HG02840 (cell line): Measurements from ENCODE around the gene MINPP1.
A peak's percentile ranks its signal among the peaks of the same experiment; 100 is the strongest.

Experiments used
- ATAC-seq: cut with Tn5 transposase; IDR thresholded peaks from one replicate; pipeline ENCODE4 v1.9.1; 2021; ENCODE audit warnings: mild to moderate bottlenecking, moderate library complexity, moderate number of reproducible peaks; ENCODE audit not compliant: unreplicated experiment, low FRiP score

Gene MINPP1

DNA sequence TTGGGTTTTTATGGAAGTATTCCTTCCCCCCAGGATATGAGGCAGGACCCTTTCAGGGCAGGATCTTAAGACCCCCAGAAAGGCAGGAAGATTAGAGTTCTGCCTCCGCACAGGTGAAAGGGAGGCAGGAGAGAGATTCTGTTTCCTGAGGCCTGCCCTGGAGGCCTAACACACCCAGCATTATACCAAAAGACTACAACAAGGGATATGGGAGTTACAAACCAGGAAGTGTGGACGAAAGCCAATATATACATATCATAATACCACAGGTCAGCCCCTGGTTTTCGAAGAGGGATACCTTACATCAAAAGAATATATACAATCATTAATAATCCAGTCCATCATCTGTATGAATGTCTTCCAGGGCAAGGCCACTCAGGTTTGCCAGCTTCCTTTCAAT lies 14.2 kb downstream of the MINPP1 start:
- no peak for ATAC-seq

DNA sequence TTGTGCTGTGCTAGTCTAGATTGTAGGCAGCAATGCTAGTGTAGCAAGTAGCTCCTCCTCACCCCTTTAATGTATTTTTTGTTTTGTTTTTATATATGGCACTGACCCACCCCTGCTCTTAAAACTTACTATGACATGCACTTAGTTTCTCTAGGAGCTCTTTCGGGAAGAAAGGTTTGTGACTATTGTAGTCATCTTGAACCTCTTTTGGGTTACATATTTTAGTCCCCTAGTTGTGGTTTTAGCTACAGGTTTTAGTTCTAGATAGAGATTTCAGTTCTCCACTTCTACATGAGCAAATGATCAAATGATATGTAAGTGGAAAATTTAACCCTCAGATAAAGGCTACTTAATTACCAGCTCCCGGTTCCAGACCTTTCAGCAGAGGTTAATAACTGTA lies 14.9 kb downstream of the MINPP1 start:
- ATAC-seq: no peak

DNA sequence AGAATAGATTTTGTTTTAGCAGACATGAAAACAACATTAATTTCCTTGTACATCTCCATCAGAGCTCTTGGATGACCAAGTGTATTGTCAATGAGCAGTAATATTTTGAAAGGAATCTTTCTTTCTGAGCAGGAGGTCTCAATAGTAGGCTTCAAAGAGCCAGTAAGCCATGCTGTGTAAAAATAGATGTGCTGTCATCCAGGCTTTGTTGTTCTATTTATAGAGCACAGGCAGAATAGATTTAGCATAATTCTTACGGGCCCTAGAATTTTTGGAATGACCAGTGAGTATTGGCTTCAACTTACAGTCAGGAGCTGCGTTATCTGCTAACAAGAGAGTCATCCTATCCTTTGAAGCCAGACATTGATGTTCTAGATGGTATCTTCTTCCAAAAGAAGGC lies 19.0 kb downstream of the MINPP1 start:
- ATAC-seq: no peak

DNA sequence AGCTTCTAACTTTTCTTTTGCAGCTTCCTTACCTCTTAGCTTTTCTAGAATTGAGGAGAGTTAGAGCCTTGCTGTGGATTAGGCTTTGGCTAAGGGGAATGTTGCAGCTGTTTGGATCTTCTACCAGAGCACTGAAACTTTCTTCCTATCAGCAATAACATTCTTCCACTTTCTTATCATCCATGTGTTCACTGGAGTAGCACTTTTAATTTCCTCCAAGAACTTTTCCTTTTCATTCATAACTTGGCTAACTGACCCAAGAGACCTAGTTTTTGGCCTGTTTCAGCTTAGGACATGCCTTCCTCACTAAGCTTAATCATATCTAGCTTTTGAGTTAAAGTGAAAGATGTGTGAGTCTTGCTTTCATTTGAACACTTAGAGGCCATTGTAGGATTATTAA lies 19.6 kb downstream of the MINPP1 start:
- no peak for ATAC-seq

DNA sequence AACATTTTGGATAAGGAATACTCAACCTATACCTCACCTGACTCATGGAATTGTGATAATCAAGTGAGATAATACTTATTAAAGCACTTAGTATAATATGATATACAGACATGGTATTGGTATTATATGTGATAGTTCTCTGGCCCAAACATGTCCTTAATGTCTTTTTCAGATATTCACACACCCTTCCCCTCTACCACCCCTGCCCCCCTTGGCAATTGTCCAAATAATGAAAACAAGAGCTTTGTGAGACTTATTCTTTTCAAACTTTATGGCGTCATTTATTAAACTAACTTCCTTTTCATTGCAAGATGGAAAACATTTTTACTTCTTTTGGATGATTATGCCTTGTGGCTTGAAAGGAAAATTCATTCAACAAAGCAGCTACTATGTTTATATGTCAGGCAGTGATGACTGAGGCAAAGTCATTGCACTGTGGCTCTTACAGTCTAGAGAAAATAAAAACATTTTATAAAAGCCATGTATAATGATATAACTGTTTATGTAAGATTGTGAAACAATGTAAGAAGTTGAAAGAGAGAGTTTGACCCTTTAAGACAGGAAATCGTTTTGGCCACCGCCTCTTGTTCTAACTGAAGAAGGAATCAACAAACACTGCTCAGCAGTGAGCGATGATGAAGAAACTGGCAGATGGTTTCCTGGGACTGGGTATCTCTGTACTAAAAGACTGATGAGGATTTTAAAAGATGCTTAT lies 27.4 kb downstream of the MINPP1 start:
- no peak for ATAC-seq

DNA sequence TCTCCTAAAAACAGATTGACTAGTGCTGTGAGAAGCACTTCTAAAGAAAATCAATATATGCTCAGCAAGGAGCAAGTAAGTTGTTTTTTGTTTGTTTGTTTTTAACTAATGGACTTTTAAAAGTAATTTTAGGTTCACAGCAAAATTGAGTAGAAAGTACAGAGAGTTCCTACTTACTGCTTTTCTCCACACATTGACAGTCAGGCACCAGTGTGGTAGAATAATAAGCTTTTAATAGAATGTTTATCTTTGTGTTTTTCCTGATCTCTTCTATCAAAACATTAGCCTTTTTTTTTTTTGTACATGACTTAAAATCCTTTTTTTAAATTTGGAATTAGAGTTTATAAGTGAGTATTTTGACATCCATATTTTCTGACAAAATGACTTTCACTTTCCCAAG lies 28.0 kb downstream of the MINPP1 start:
- no peak for ATAC-seq

DNA sequence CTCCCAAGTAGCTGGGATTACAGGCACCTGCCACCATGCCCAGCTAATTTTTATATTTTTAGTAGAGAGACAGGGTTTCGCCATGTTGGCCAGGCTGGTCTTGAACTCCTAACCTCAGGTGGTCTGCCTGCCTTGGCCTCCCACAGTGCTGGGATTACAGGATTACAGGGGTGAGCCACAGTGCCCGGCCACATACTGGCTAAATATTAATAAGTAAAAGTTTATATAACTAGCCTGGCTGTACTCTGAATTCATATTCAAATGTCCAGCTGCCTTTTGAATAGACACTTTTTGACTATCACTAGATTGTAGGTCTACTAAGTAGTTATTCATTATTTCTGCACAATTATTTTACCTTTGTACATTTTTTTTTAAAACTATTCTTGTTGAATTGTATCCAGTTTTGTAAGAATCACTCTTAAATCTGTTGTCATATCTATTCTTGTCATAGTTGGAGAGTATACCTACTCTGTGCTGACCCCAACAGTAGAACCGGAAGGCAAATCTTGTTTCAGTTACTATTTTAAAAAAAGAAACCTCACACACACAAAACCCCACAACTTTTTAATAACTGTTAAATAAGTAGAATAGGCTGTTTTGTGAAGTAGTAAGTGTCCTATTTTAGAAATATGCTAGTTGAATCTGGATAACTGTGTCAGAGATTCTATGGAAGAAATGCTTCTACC lies 29.6 kb downstream of the MINPP1 start:
- ATAC-seq: peak; percentile 61

DNA sequence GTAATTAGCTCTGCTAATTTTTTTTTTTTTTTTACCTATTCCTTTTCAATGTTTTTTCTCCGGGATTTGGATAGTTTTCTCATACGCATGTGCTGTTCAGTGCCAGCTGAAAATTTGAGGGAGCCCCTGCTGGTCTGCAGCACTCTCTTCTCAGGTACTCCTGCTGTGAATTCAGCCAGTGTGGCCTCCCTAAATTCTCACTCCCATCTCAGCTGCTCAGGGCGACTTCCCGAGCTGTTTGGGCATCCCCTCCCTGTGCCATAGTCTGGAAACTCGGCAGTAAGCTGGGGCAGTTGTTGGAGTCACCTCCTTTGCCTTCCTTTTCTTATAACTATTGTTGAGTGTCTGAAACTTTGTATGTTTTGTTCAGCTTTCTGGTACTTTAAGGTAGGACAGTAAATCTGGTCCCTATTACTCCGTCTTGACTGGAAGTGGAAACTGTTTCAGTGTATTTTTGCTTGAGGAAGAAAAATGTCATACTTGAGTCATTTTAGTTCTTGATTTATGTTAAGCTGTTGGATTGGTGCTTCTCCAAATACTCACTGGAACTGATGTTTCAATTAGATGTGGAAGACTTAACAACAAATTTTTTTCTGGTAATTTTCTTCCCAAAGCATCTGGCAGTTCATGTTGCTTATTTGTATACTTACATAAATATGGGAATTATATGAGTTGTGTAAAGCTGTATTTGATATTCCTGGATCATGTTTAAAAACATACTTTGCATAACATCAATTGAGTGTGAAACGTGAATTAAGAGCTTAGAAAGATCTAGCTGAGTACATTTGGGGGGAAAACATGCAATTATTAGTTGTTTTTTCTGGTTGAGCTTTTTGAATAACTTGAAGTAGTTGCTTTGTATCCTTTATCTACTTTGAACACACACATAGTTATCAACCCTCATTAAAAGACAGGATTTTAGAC lies 33.7 kb downstream of the MINPP1 start:
- ATAC-seq: no peak

DNA sequence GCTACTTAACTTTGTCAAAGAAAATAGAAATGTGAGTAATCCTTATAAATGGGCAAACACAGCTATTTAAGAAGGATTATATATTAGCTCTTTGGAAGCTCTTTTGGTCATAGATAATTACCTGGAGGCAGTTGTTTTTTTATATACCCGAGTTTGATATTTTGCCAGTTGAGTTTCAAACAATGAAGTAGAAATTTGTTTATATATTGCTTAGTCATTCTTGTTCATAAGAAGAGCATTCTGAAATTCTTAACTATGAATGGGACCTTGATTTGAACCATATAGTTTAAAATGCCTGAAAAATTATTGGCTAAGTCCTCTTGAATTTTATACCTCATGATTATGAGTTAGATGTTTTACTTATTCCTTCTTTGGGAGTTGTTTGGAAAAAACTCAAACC lies 36.4 kb downstream of the MINPP1 start:
- no peak for ATAC-seq

DNA sequence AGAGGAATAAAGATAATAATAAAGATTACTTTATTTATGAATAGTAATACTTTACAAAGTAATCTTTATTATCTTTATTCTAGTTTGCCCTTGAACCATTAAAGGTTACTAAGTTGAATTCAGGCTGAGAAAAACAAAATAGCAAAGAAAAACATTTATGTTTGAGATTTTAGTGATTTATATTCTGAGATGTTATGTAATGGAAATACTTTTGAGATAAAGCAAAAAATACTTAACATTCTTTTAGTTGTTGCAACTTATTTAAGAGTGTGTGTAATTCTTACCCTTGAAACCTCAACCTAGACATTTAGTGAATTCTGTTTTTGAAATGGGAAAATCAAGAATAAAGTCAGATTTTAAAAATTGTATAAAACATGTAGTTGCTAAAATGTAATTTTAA lies 40.0 kb downstream of the MINPP1 start:
- no peak for ATAC-seq

DNA sequence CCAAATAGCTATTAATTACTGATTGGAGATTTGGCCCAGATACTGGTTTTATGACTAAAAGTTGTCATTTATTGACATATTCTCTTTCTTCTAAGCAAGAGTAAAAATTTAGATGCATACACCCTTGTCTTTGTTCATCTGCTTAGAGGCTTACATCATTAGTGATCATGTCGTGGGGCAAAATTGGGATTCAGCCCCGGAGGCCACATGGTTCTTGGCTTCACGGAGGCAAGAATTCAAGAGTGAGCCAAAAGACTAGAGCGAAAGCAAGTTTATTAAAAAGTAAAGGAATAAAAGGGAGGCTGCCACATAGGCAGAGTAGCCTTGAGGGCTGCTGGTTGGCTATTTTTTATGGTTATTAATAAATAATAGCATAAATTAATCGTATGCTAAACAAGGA lies 41.1 kb downstream of the MINPP1 start:
- ATAC-seq: no peak

DNA sequence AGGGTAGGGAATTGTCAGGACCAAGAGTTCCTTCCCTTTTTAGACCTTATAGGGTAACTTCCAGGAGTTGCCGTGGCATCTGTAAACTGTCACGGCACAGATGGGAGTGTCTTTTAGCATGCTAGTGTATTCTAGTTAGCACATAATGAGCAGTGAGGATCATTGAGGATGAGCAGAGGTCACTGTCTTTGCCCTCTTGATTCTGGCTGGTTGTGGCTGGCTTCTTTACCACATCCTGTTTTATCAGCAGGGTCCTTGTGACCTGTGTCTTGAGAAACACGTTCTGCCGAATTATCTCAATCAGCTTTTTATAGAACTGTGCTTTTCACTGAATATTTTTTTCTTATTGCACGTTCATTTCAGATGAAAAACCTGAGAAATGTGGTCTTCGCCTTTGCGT lies 41.5 kb downstream of the MINPP1 start:
- ATAC-seq: no peak

DNA sequence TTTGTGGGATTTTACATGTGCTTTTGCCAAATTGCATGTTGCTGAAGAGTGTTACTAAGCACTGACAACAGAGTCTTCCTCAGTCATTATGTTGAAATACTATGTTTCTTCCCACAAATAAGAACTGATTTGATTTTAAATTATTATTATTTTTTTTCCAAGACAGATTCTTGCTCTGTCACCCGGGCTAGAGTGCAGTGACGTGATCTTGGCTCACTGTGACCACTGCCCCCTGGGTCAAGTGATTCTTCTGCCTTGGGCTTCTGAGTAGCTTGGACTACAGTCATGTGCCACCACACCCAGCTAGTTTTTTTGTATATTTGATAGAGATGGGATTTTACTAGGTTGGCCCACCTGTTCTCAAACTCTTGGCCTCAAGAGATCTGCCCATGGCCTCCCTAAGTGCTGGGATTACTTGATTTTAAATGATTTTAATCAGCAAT lies 42.3 kb downstream of the MINPP1 start:
- no peak for ATAC-seq

DNA sequence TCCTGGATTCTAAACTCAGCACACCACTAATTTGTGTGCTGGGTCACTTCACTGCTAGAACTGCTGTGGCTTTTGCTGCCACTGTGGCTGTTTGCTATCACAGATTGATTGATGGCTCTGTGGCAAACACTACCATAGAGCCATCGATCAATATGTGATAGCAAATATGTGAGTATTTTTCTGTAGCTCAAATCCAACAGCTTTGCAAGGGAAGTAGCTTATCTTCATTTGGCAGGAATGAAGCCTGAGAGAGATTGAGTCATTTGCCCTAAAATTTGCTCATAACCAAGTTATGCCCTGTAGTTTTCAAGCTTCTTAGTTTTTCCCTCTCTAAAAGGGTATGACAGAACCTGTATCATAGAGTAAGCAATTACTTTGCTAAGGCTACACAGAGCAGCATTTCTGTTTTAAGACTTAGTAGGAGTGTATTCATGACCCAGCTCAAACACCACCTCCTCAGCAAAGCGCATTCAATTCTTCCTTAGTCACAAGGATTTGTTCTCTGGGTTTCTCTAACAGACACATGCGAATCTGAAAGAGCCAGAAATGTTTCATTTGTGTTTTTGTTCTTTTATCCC lies 43.1 kb downstream of the MINPP1 start:
- no peak for ATAC-seq

DNA sequence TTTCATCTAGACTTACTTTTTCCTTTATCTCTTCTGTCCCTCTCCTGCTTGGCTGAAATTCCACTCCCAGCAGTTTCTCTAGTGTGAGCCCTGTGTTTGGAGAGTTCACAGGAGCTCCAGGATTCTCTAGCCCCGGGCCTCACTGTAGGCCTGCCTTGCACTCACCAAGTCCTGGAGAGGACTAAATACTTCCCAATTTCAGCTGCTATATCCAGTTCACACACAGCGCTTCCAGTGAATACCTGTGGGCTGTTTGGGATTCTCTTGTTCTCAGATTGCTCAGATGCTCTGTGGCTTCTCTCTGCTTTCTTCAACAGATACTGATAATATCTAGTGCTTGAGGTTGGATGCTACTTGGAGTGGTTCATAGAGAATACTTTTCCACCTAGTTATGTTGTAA lies 46.0 kb downstream of the MINPP1 start:
- ATAC-seq: no peak

DNA sequence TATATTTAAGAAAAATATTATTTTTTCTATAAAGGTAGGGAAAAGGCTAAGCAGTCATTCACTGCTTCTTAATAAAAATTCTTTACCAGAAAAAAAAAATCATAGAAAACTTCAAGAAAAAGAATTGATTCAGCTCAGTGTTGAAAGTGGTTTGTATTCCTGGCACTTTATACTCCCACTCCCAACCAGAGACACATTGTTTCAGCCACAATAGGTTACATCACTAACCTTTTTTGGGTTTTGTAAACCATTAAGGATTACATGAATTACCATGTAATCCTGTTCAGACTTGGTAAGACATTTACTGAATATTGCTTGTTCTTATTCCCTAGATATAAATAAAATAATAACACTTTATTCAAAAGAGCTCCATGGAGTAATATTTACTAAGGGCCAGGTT lies 46.6 kb downstream of the MINPP1 start:
- ATAC-seq: no peak

DNA sequence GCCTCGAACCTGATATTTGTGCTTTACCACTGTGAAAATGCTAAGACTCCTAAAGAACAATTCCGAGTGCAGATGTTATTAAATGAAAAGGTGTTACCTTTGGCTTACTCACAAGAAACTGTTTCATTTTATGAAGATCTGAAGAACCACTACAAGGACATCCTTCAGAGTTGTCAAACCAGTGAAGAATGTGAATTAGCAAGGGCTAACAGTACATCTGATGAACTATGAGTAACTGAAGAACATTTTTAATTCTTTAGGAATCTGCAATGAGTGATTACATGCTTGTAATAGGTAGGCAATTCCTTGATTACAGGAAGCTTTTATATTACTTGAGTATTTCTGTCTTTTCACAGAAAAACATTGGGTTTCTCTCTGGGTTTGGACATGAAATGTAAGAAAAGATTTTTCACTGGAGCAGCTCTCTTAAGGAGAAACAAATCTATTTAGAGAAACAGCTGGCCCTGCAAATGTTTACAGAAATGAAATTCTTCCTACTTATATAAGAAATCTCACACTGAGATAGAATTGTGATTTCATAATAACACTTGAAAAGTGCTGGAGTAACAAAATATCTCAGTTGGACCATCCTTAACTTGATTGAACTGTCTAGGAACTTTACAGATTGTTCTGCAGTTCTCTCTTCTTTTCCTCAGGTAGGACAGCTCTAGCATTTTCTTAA lies 47.7 kb downstream of the MINPP1 start:
- ATAC-seq: no peak

DNA sequence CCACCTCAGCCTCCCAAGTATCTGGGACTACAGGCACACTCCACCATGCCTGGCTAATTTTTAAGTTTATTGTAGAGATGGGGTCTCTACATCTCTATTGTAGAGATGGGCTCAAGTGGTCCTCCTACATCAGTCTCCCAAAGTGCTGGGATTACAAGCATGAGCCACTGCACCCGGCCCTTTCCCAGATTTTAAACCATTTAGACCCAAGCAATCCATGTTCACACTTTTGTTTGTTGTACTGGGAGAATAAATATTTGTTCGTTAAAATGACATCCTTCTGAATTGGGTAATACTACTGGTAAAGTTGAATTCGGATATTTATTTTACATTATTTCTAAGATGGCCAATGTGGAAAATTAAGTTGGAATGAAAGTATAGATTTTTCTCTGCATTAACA lies 52.7 kb downstream of the MINPP1 start:
- ATAC-seq: no peak

DNA sequence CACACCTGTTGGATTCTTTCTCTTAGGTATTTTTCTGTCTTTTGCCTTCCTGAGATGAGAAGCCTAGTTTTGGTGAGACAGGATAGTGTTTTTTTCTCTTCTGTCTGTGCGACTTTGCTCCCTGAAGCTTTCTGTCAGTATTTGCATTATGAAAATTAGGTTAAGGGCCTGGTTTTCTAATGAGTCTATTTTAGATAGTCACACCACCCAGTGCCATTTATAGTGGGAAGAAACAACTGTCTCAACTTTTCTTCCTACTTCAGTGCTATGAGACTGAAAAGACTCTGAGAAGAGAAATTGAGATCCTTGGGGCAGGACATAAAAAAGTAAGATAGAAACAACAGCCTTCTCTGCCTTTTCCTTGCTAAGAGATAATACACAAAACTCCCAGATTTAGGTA lies 53.6 kb downstream of the MINPP1 start:
- no peak for ATAC-seq

DNA sequence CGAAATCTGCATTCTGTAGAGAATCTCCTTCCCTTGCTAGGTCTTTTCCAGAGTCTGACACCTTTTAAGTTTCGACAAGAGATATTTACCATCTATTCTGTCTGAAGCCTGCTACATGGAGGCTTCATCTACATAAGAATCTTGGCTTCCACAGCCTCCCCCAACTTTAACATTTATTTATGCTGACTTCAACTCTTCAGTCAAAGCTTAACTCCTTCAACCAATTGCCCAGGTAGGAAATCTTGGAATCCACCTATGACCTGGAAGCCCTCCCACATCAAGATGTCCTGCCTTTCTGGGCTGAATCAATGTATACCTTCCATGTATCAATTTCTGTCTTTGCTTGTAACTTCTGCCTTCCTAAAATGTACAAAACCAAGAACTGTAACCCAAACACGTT lies 54.7 kb downstream of the MINPP1 start:
- no peak for ATAC-seq
